NCI-H2196 treated with DMSO at 0.1 percent for 48 hours (cell line): ENCODE results near the gene ALAD.
"Not testable (repeated sequence)": the region's sequence is repeated elsewhere in the genome, so short reads cannot be mapped to it uniquely, and the experiment has no call there.

Experiments
- DNase-seq: peaks from one replicate; lab custom pipeline; 2025; ENCODE audit not compliant: unreplicated experiment; lab: John Stamatoyannopoulos, UW

ALAD gene

DNA sequence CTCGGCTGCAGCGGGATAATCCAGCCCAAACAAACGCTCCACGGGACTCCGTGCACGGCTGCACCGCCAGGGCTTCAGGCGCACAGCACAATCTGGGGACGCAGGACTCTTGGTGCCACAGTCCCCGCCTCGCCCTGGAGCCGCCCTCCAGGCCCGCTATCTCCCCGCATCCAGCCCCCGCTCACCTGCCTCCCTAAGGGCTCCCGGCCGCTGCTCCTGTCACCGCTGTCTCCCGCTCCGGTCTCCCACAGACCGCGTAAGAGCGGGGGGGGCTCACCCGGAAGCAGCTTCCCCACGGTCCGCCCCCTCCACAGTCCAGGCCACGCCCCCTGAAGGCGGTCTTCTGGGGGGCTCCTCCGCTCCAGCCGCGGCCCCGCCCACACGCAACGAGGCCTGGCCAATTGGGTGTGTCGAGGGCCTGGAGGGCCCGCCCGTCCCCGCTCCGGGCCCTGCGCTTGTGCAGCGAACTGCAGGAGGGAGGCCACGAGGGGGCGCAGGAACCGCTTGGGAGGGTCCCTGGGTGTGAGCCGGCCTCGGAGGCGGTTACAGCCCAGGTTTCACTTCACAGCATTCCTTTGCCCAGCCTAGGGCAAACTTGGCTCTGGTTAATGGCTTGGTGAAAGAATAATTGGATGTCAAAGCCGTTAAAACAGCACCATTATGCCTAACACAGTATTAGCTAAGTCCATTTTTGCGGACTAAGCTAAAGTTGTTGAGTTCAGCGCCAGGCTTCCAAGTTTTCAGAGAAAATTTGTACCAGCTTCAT is at the start of gene ALAD:
TSS of gene ALAD (minus strand) at position 258 of the 766 bp plus-strand sequence. CDS start 7,725 bp downstream, outside the sequence.
- DNase-seq: peak; percentile 98

DNA sequence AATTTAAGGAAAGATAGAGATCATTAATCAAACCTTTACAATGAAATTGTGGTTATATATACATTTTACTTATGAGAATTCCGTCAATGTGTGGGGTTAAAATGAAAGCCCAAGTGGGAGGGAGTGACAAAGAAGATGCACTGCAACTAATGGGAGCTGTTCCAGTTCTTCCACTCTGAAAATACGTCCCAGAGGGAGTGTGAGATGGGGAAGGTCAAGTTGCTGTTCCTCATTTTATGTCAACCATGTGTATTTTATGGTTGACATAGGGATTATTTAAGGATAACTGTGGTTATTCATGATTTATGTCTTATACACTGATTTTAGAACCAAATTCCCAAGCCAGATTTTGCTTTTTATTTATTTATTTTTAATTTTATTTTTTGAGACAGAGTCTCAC is 48.3 kb upstream of the ALAD start:
- DNase-seq: no peak

DNA sequence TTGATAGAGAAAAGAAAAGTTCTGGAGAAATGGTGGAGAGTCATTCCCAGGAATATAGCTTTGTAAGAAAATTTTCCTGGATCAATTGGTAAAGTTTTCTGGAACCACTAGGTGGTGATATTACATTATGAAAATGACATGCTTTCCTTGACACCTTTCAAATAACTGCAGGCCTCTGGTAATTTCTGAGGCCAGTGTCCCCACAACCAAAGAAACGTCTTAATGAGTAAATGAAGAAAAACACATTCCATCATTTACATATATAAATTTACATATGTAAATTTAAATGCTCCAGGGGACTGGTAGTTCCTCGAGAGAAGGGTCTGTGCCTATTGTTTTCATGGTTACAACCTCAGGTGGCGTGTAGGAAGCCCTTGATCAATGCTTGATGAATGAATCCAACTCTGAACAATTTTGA is 45.2 kb upstream of the ALAD start:
- DNase-seq: no peak

DNA sequence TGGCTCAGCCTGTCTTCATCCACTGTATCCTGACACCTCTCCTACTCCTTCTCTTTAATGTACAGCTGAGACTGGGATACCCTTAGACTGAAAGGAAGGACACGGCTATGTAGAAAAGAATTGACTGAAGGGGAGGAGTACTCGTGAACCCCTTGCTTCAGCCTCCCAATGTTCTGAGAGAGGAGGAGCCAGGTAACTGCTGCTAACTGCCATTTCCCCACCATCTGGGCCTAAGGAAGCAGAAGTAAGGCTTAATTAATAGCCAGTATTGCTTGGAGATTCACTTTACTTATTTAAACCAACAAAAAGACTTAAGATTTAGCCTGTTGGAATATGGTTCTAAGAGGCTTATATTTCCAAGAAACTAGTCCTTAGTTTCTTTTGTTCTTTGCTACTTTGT is 43.7 kb upstream of the ALAD start:
- no peak for DNase-seq

DNA sequence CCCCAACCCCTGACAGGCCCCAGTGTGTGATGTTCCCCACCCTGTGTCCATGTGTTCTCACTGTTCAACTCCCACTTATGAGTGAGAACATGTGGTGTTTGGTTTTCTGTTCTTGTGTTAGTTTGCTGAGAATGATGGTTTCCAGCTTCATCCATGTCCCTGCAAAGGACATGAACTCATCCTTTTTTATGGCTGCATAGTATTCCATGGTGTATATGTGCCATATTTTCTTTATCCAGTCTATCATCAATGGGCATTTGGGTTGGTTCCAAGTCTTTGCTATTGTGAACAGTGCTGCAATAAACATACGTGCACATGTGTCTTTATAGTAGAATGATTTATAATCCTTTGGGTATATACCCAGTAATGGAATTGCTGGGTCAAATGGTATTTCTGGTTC is 36.6 kb upstream of the ALAD start:
- DNase-seq: not testable (repeated sequence)

DNA sequence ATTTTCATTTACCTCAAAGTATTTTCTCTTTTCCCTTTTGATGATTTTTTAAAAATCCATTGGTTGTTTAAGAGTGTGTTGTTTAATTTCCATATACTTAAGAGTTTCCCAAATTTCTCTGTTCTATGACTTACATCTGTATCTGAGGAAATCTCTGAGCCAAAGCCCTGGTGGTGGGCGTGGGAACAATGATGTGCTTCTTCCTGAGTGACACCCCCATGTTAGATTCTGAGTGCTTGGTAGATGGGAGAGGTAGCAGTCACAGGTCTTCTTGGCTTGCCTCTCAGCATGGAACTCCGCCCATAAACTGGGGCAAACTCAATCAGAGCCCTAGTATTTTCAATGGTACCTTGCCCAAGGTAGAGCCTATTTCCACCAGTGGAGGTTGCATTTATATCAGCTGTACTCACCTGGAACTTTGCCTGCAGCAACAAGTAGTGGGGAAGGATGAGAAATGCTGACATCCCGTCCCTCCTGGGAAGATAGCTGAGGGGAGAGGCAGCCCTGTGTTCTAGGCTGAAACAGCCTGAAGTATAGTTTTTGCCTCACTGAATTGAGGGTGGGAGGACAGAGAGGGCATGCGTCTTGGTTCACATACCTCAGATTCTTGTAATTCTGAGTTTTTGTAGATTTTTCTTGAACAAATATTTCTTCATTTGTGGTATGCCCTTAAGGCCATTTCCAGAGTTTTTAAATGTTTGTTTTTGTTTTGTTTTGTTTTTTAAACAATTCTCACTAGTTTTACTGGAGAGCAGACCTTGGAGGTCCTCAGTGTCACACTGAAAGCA is 35.8 kb upstream of the ALAD start:
- no peak for DNase-seq

DNA sequence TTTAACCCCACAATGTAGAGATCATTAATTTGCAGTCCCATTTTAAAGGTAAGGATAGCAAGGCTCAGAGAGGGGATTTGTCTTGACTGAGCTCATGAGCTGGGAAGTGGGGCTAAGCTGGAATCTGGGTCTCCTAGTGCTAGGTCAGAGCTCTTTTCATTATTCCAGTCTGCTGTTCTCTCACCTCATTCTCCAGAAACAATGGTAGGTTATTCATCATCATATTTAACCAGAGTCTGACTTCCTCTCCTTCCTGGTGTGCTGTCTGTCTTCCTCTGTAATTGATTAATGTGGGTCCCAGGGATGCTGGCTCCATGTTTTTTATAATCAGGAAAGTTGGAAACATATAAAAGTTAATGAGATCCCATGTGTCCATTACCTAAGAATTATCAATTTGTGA is 30.1 kb upstream of the ALAD start:
- no peak for DNase-seq

DNA sequence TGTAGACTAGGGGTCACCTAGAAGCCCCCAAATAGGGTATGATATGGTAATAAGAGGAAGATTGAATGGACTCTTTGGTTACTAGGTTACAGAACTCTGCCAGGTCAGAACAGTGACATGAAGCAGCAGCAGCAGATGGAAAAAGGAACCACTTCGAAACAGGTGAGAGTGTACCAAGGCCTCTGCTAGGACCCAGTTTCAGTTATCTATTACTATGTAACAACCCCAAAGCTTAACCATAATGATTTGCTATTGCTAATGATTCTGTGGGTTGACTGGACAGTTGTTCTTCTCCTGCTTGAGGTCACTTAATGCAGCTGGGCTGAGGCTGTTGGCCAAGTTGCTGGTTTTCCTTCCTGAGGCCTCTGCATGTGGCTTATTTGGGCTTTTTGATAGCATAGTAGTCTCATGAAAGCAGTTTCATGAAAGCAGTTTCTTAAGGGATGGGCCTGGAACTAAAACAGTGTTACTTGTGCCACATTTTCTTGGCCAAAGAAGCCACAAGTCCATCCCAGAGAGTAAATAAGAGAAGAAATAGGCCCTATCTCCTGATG is 27.1 kb upstream of the ALAD start:
- DNase-seq: no peak

DNA sequence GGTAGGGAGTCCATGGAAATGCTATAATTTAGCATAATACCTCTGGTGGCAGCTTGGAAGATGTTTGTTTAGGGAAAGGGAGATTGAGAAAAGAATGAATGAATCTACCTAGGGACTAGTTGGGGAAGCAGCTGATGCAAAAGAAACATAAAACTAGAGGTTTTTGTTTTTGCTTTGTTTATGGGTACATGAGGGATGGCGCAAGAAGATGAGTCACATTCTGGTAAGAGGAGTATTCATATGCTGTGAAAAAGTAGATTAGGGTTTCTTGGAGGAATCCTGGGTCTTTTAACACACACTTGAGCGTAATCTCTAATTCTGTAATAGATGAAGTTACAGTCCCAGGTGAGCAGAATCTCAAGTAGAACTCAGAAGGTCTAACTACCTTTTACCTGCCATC is 26.5 kb upstream of the ALAD start:
- no peak for DNase-seq

DNA sequence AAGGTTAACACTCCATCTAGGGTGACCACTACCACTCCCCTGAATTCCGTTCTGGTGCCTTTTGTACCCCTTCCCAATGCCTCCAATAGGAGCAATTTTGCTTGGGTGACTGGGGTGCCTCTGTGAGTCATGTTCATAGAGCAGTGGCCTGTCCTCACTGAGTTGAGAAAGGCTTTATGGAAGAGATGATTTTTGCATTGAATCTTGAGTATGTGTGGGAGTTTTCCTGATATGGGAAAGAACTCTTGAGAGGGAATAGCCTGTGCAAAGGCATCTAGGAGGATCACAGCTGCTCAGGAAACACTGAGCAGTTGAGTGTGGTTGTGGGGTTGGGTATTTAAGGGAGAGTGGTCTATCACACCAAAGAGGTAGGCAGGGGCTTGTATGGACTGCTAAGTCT is 25.6 kb upstream of the ALAD start:
- DNase-seq: no peak

DNA sequence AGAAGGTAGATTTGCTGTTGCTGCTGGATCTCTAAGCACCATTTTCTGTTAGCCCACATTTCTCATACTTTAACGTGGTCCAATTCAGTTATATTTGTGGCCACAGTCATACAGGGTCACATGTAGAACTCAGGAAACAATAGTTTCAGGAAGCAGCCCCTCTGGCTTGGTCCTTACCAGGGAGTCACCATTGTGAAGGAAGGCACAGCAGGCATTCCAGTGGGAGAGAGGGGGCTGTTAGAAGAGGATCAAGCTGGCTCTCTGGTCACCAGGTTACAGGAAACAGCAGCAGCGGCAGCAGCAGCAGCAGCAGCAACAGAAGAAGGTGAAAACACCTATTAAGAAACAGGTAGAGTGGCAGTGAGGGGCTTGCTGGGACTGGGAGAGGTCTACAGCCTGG is 24.0 kb upstream of the ALAD start:
- no peak for DNase-seq

DNA sequence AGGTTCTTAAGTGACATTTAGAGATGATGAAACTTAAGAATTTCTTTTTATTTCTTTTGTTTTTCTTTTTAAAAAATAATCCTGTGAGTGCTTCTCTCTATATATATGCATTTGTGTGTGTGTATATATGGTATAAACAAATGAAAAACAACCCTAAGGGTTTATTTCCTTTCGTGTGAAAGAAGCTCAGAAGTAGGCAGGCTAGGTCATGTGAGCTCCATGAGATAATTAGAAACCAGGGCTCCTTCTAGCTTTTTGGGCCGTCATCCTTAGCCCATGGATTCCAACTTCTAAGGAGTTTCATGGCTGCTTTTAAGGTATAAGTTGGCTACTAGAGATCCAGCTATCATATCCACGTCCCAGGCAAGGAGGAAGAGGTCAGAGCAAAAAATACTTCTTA is 20.6 kb upstream of the ALAD start:
- DNase-seq: no peak

DNA sequence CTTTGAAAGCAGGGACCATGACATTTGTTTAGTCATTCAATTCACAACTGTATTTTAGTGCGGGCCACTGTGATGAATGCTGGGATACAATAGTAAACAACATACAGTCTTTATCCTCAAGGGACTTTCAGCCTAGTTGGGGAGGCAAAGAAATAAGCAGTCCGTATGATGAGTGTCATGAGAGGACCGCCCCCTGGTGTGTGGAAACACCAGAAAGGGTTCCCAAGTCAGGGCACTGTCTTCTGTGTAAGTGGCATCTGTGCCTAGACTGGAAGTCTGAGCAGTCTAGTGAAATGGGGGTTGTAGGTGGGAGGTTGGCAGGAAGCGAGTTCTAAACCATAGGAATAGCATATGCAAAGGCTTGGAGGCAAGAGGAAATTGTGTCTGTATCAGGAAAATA is 16.3 kb upstream of the ALAD start:
- DNase-seq: no peak

DNA sequence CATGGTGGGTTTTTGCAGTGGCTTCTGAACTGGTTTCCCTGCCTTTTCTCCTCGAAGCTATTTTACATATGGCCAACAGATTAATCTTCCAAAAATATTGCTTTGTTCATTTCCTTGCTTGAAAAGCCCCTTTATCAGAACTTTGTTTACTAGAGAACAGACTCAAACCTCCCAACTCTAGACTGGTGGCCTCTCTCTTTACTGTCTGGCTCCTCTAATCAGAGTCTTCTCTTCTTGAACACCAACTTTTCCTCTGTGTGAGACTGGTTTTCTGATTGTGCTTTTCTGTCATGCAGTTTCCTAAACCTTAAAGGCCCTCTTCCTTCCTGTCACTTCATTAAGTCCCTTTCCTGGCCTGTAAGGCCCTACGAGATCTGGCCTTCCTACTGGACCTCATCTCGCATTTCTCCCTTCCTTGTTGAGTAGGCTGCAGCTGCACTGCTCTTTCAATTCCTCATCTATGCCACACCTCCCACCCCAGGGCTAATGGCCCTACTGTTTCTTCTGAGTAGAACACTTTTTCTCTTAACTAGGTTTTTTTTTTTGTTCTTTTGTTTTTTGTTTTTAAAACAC is 15.2 kb upstream of the ALAD start:
- no peak for DNase-seq

DNA sequence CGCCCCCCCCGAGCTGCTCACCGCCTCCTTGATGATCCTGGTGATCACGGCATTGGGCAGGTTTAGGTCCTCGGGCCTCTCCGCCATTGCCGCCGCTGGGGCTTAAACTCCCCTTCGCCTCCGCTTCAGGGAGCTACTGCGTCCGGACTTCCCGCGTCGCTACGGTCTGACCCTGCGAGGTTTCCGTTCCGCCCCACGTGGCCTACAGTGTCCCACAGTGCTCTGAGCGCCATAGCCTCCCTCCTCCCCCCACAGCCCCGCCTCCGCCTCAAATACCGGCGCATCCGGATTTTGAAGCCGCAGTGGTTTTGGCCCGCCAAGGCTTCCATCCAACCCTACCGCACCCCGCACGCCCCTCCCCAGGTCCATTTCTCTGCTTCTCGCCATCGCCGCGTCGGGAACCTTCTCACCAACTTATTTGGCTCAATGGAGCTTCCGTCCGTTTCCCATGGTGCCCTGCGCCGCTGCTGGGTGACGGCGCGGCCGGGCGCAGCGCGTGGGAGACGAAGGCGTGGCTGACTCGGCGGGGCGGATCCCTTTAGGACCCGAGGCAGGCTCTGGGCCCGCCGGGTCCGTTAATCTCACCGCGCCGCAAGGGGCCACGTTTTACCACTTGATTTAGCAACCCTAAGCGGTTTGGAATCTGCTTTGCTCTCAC is 9.3 kb upstream of the ALAD start, which contains the start of the genes C9orf43 and POLE3:
TSS of gene C9orf43 (plus strand) at position 541 of the 658 bp plus-strand sequence. CDS start 2,747 bp downstream, outside the sequence.
TSS of gene POLE3 (minus strand) at position 469 of the 658 bp plus-strand sequence. CDS start at position 87, 382 bp downstream.
- DNase-seq: peak; percentile 94

DNA sequence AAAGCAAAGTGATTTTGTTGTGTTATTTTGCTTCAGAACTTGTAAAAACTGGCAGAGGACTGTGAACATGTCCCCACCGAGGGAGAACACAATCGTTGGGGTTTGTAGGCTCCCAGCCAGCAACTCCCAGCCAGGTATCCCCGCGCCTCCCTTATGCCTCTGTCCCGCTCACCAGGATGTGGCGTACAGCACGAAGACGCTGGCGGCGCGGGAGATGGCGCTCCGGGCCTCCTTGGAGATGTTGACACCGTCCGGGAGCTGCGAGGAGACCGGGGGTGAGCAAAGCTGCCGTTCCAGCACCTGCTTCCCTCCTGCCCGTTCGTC is 8.8 kb upstream of the ALAD start:
- no peak for DNase-seq

DNA sequence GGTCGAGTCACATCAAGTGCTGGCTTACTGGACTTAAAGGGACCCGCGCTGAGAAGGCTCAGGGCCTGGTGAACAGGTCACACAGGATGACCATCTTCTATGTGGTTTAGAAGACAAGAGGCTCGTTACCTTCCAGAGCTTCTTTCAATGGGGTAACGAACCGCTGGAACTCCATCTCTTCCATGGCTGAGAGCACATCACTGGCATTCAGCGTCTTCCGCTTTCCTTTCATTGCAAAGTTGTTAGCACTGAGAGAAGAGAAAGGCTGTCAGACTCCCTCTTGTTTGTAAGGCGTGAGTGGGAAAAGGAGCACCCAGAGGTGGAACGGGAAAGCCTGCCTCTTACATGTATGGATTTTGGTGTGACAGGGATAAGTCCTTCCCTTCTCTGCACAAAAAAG is 8.4 kb upstream of the ALAD start:
- no peak for DNase-seq

DNA sequence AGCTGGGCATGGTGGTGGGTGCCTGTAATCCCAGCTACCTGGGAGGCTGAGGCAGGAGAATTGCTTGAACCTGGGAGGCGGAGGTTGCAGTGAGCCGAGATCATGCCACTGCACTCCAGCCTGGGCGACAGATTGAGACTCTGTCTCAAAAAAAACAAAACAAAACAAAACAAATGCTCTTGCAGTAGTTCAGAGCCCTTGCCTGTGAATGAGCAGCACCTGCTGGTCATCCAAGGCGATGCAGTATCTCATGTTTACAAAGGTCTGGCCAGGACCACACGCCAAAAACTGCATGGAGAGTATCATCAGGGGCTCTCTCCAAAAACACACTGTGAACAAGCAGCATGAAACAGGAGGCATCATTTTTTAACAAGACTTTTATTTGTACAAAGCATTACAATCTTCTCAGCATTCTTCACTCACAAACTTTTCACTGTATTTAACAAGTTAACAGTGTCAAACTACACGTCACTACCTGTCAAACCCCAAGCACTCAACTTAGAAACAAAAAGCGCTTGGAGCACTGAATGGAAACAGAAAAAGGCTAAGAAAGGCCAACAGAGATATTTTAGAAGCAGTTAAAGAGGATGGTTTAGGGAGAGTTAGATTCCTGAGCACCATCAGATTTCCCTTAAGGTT is 5.9 kb upstream of the ALAD start:
- DNase-seq: peak; percentile 71

DNA sequence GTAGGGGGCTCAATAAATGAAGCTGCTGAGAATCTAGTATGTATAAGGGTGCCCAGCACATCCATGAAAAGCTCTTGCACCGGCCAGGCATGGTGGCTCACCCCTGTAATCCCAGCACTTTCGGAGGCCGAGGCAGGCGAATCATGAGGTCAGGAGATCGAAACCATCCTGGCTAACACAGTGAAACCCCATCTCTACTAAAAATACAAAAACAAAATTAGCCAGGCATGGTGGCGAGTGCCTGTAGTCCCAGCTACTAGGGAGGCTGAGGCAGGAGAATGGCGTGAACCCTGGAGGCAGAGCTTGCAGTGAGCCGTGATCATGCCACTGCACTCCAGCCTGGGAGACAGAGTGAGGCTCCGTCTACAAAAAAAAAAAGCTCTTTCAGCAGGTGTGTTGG is 5.3 kb upstream of the ALAD start:
- DNase-seq: not testable (repeated sequence)

DNA sequence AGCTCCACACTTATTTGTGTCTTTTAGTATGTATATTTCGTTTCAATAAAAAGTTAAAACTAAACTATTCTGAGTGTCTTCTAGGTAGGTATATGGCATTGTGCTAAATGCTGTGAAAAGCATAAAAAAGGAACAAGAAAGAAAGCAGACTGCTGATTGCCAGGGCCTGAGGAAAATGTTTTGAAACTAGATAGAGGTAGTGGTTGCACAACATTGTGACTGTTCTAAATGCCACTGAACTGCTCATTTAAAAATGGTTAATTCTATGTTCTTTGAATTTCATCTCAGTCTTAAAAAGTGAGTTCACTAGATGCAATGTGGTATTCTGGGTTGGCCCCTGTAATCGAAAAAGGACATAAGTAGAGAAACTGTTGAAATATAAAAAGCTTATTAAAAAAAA is 2.6 kb upstream of the ALAD start:
- DNase-seq: no peak
